Mesothelial cell of epicardium (in vitro differentiated cells): ENCODE data around the gene TENT5C. TPM values are rescaled to one million over a fixed set of nuclear protein-coding genes. Genes with fewer than 3 reads are reported as not detected.

Source experiments
- DNase-seq, 2 experiments: peaks; one replicate each; pipeline ENCODE4 v3.0.0; 2021; ENCODE audit warnings: low spot score in 2 of 2; ENCODE audit not compliant: unreplicated experiment in 2 of 2
- H3K27ac Mint-ChIP-seq: 2 replicates; pipeline ENCODE4 v1.8.0; 2021; ENCODE audit warnings: mixed read lengths
- H3K27me3 Mint-ChIP-seq: 2 replicates; pipeline ENCODE4 v1.8.0; 2021; ENCODE audit warnings: low read depth, mixed read lengths
- H3K36me3 Mint-ChIP-seq: 2 replicates; pipeline ENCODE4 v1.8.0; 2021; ENCODE audit warnings: mixed read lengths
- H3K4me1 Mint-ChIP-seq: 2 replicates; pipeline ENCODE4 v1.8.0; 2021; ENCODE audit warnings: mixed read lengths
- H3K4me3 Mint-ChIP-seq: 2 replicates; pipeline ENCODE4 v1.8.0; 2021; ENCODE audit warnings: mild to moderate bottlenecking, moderate library complexity, mixed read lengths
- H3K9me3 Mint-ChIP-seq: 2 replicates; pipeline ENCODE4 v1.8.0; 2021; ENCODE audit warnings: mixed read lengths
- CTCF ChIP-seq: fragments of 200-600 bp; sonication (generic); IDR thresholded peaks from one replicate; pipeline ENCODE4 v1.5.0; 2021; ENCODE audit warnings: antibody characterized with exemption; ENCODE audit not compliant: unreplicated experiment
- total RNA-seq: library from RNA; stranded (reverse); gene quantifications from 3 replicates; pipeline ENCODE4 v1.2.1, GENCODE V29; 2021

The TENT5C gene
- total RNA-seq, 1 donor from 2014 or later, result 0.31 TPM

GRCh38 chr1:117623141-117623540, 17.3 kb downstream of the TENT5C start:
- no peak for DNase-seq
- Mint-ChIP-seq H3K4me3 (no peak overlapping the region), H3K9me3 (no peaks in the 10 kb centered on the region), H3K36me3 (no peaks in the 10 kb centered on the region), H3K27me3 (peaks cover 36% of the 10 kb centered on the region), H3K4me1 (no peaks in the 10 kb centered on the region), H3K27ac (no peak overlapping the region)
- no peak for TF ChIP-seq CTCF

- TF ChIP-seq CTCF, result no peak
- no peak overlapping the region for H3K4me3 Mint-ChIP-seq
- H3K4me1 Mint-ChIP-seq, result no peaks in the 10 kb centered on the region
- no peaks in the 10 kb centered on the region for H3K36me3 Mint-ChIP-seq
- no peak overlapping the region for H3K27ac Mint-ChIP-seq
- H3K27me3 Mint-ChIP-seq, result peaks cover 35% of the 10 kb centered on the region
- H3K9me3 Mint-ChIP-seq, result no peaks in the 10 kb centered on the region
- DNase-seq, result no peak
Measured at GRCh38 chr1:117623698-117624097, 17.9 kb downstream of the TENT5C start.

- peaks cover 32% of the 10 kb centered on the region for H3K27me3 Mint-ChIP-seq
- TF ChIP-seq CTCF, result no peak
- no peak for DNase-seq
- H3K4me1 Mint-ChIP-seq, result no peaks in the 10 kb centered on the region
- no peaks in the 10 kb centered on the region for H3K9me3 Mint-ChIP-seq
- H3K27ac Mint-ChIP-seq, result no peak overlapping the region
- H3K4me3 Mint-ChIP-seq, result no peak overlapping the region
- H3K36me3 Mint-ChIP-seq, result no peaks in the 10 kb centered on the region
Measured at GRCh38 chr1:117627546-117628130, 21.8 kb downstream of the TENT5C start.

- DNase-seq, result no peak
- Mint-ChIP-seq H3K36me3 (no peaks in the 10 kb centered on the region), H3K4me3 (no peak overlapping the region), H3K4me1 (no peaks in the 10 kb centered on the region), H3K9me3 (no peaks in the 10 kb centered on the region), H3K27ac (no peak overlapping the region), H3K27me3 (peaks cover 28% of the 10 kb centered on the region)
- no peak for TF ChIP-seq CTCF
Measured at GRCh38 chr1:117628343-117628742, 22.5 kb downstream of the TENT5C start.

- TF ChIP-seq CTCF, result no peak
- no peaks in the 10 kb centered on the region for H3K36me3 Mint-ChIP-seq
- no peaks in the 10 kb centered on the region for H3K4me1 Mint-ChIP-seq
- no peak overlapping the region for H3K4me3 Mint-ChIP-seq
- no peaks in the 10 kb centered on the region for H3K9me3 Mint-ChIP-seq
- no peak for DNase-seq
- no peak overlapping the region for H3K27ac Mint-ChIP-seq
- H3K27me3 Mint-ChIP-seq, result peaks cover 21% of the 10 kb centered on the region
Measured at GRCh38 chr1:117629625-117630422, 24.0 kb downstream of the TENT5C start.
